Measurements from ENCODE around the gene CHAF1A.

The CHAF1A gene

DNA sequence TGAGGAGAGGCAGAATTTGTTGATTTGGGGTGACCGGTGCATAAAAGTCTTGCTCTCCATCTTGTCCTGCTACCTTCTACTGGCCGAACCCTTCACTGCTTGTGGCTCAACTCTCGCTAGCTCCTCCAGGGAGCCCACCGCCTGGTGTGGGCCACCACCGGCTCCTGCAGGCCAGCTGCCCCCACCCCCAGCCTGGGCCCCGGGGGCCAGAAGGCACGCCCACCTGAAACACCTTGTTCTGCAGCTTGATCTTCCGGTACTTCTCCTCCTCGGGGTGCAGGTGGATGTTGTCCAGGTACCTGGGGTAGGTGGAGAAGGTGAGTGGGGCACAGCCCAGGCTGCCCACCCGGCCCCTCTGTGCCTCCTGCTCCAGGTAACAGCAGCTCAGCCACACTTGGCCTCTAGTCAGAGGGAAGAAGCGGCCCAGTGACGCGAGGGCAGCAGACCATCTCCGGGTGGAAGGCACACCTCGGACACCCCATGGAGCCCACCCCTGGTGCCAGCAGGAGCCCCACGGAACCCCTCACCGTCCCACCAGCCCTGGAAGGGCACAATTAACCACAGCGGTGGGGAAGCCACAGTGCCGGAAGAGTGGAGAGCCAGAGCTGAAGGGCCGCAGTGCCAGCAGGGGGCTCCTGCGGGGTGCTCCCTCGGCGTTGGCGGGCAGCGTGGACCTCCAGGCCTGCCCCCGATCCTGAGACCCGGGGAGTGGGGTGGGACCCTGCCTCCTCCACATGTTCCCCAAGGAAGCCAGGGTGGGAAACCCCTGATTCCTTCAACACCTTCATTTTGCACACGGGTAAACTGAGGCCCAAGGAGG, 45.1 kb downstream of the CHAF1A start:
- no peaks in the 10 kb centered on the region for H3K9me3 ChIP-seq (ENCODE audit: control insufficient read depth, insufficient read depth, low read length)
- no peaks in the 10 kb centered on the region for H3K79me2 ChIP-seq (ENCODE audit: control insufficient read depth, low read length)
- no peak overlapping the region for H3K27ac ChIP-seq (ENCODE audit: low read depth, low read length)
- H3K9me2 ChIP-seq (replicated peaks; ENCODE audit: control insufficient read depth, low read length) = no peaks in the 10 kb centered on the region
- no peaks in the 10 kb centered on the region for H3K27me3 ChIP-seq (ENCODE audit: control insufficient read depth, low read length)
- H3K4me3 ChIP-seq (ENCODE audit: low read length) = no peak overlapping the region
- H3K36me3 ChIP-seq (ENCODE audit: control insufficient read depth, low read length) = peaks cover 69% of the 10 kb centered on the region
- no peak overlapping the region for H3K4me2 ChIP-seq (ENCODE audit: low read length)
- H3F3A ChIP-seq (ENCODE audit: control insufficient read depth, insufficient read depth) = no peaks in the 10 kb centered on the region
- H3K4me1 ChIP-seq (ENCODE audit: control insufficient read depth, low read length) = no peaks in the 10 kb centered on the region
- TF ChIP-seq EZH2phosphoT487 (IDR thresholded peaks at IDR 0.05; ENCODE audit: borderline replicate concordance, low read length) = no peak
- TF ChIP-seq, protein P1, sequence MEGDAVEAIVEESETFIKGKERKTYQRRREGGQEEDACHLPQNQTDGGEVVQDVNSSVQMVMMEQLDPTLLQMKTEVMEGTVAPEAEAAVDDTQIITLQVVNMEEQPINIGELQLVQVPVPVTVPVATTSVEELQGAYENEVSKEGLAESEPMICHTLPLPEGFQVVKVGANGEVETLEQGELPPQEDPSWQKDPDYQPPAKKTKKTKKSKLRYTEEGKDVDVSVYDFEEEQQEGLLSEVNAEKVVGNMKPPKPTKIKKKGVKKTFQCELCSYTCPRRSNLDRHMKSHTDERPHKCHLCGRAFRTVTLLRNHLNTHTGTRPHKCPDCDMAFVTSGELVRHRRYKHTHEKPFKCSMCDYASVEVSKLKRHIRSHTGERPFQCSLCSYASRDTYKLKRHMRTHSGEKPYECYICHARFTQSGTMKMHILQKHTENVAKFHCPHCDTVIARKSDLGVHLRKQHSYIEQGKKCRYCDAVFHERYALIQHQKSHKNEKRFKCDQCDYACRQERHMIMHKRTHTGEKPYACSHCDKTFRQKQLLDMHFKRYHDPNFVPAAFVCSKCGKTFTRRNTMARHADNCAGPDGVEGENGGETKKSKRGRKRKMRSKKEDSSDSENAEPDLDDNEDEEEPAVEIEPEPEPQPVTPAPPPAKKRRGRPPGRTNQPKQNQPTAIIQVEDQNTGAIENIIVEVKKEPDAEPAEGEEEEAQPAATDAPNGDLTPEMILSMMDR (IDR thresholded peaks at IDR 0.05; ENCODE audit: low read depth, low read length, poor library complexity, severe bottlenecking) = peak; percentile 7
- no peaks in the 10 kb centered on the region for H4K20me1 ChIP-seq (ENCODE audit: control insufficient read depth, insufficient read depth, low read depth, low read length)

DNA sequence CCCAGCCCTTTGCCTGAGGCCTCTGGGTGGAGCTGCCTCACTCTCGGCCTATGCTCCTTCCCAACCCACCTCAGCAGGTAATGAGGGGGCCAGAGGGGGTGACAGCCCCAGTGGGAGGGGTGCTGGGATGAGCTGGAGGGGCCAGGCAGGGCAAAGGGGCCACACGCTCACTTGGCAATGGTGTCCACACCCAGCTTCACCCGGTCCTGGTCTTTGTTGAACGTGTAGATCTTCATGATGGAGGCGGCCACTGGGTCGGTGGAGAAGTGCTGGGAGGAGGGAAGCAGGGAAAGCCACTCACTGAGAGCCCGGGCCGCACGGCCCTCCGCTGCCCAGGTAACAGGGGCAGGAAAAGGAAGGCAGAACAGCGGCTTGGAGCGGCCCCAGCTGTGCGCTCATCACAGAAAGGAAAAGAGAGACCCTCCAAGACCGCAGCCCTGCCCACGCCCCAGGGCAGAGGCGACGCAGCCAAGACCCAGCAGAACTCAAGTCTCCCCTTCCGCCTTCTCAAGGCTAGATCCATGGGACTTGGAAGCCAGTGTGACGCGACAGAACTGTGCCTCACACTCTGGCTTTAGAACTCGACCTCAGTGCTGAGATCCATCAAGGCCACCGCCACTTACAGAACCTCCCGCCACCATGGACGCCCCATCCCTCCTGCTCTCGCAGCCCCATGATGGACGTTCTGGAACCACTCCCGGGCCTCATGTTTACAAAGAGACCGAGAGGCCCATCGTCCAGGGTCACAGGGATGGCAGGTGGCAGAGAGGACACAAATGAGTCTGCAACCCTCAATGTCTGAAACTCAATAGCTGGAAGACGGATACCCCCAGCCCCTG, 45.9 kb downstream of the CHAF1A start:
- Histone ChIP-seq H3K9me2 (replicated peaks; ENCODE audit: control insufficient read depth, low read length) (no peaks in the 10 kb centered on the region), H3K27me3 (ENCODE audit: control insufficient read depth, low read length) (no peaks in the 10 kb centered on the region), H3K4me2 (ENCODE audit: low read length) (no peak overlapping the region), H3K36me3 (ENCODE audit: control insufficient read depth, low read length) (peaks cover 66% of the 10 kb centered on the region), H3F3A (ENCODE audit: control insufficient read depth, insufficient read depth) (no peaks in the 10 kb centered on the region), H3K4me3 (ENCODE audit: low read length) (no peak overlapping the region), H3K4me1 (ENCODE audit: control insufficient read depth, low read length) (no peaks in the 10 kb centered on the region), H3K79me2 (ENCODE audit: control insufficient read depth, low read length) (no peaks in the 10 kb centered on the region), H4K20me1 (ENCODE audit: control insufficient read depth, insufficient read depth, low read depth, low read length) (no peaks in the 10 kb centered on the region), H3K9me3 (ENCODE audit: control insufficient read depth, insufficient read depth, low read length) (no peaks in the 10 kb centered on the region), H3K27ac (ENCODE audit: low read depth, low read length) (no peak overlapping the region)
- no peak for TF ChIP-seq EZH2phosphoT487 (IDR thresholded peaks at IDR 0.05; ENCODE audit: borderline replicate concordance, low read length)
- TF ChIP-seq, protein P1 (IDR thresholded peaks at IDR 0.05; ENCODE audit: low read depth, low read length, poor library complexity, severe bottlenecking) = no peak

DNA sequence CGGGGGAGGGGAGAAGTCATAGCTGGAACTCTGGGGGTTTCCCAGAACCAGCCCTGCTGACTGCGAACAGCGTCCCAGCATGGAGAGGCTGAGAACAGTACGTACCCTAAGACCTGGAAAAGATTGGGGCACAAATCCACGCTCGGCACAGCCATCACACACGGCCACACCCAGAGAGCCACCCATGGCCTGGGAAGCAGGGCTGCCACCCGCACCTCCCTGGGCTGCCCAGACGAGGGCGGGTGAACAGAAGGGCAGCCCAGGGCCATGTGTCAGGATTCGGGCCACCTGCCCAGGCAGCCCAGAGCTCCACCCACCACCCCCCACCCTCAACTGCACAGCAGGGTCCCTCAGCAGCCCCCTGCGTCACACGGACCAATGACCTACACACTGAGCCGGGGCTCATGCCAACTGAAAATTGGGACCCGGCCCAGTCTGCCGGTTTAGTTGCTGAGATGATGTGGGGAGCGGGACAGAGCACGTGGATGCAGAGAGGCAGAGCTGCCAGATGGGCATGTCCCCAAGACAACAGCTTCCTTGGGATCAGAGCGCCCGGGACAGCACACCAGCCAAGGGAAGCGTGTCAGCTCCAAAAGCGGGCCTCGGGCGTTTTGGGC, 46.7 kb downstream of the CHAF1A start:
- no peaks in the 10 kb centered on the region for H3K9me2 ChIP-seq (replicated peaks; ENCODE audit: control insufficient read depth, low read length)
- H3F3A ChIP-seq (ENCODE audit: control insufficient read depth, insufficient read depth) = no peaks in the 10 kb centered on the region
- H3K4me3 ChIP-seq (ENCODE audit: low read length) = no peak overlapping the region
- no peaks in the 10 kb centered on the region for H4K20me1 ChIP-seq (ENCODE audit: control insufficient read depth, insufficient read depth, low read depth, low read length)
- H3K27ac ChIP-seq (ENCODE audit: low read depth, low read length) = no peak overlapping the region
- no peaks in the 10 kb centered on the region for H3K79me2 ChIP-seq (ENCODE audit: control insufficient read depth, low read length)
- TF ChIP-seq, protein P1 (IDR thresholded peaks at IDR 0.05; ENCODE audit: low read depth, low read length, poor library complexity, severe bottlenecking) = no peak
- no peak for TF ChIP-seq EZH2phosphoT487 (IDR thresholded peaks at IDR 0.05; ENCODE audit: borderline replicate concordance, low read length)
- peaks cover 60% of the 10 kb centered on the region for H3K36me3 ChIP-seq (ENCODE audit: control insufficient read depth, low read length)
- H3K27me3 ChIP-seq (ENCODE audit: control insufficient read depth, low read length) = no peaks in the 10 kb centered on the region
- H3K4me1 ChIP-seq (ENCODE audit: control insufficient read depth, low read length) = no peaks in the 10 kb centered on the region
- H3K4me2 ChIP-seq (ENCODE audit: low read length) = no peak overlapping the region
- H3K9me3 ChIP-seq (ENCODE audit: control insufficient read depth, insufficient read depth, low read length) = no peaks in the 10 kb centered on the region
